Testis (tissue), 2 donors: Measurements from ENCODE around the gene PRAMEF4.

Source experiments
- POLR2A ChIP-seq: fragments of 450-650 bp; IDR thresholded peaks from one replicate; pipeline ENCODE4 v1.6.1; 2017; ENCODE audit warnings: antibody characterized with exemption, mild to moderate bottlenecking, moderate library complexity
- TF ChIP-seq, protein P1 (sequence below), 3 experiments: fragments of 450-650 bp in 2 of 3; fragments of 200-600 bp in 1 of 3; sonication (generic) in 1 of 3; IDR thresholded peaks; one replicate each; pipeline ENCODE4 v1.5.1; 2016 to 2019; ENCODE audit warnings: antibody characterized with exemption in 3 of 3, mild to moderate bottlenecking in 2 of 3, moderate library complexity in 1 of 3

DNA sequence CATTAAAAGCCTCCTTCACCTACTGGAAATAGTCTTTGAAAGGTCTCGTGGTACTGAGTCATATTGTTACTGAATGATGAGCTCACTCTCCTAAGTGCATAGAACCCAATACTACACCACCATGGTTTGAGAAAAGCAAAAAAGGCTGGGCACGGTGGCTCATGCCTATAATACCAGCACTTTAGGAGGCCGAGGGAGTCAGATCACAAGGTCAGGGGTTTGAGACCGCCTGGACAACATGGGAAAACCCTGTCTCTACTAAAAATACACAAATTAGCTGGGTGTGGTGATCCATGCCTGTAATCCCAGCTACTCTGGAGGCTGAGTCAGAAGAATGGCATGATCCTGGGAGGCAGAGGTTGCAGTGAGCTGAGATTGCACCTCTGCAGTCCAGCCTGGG is 34.2 kb downstream of the PRAMEF4 start:
- TF ChIP-seq, protein P1, sequence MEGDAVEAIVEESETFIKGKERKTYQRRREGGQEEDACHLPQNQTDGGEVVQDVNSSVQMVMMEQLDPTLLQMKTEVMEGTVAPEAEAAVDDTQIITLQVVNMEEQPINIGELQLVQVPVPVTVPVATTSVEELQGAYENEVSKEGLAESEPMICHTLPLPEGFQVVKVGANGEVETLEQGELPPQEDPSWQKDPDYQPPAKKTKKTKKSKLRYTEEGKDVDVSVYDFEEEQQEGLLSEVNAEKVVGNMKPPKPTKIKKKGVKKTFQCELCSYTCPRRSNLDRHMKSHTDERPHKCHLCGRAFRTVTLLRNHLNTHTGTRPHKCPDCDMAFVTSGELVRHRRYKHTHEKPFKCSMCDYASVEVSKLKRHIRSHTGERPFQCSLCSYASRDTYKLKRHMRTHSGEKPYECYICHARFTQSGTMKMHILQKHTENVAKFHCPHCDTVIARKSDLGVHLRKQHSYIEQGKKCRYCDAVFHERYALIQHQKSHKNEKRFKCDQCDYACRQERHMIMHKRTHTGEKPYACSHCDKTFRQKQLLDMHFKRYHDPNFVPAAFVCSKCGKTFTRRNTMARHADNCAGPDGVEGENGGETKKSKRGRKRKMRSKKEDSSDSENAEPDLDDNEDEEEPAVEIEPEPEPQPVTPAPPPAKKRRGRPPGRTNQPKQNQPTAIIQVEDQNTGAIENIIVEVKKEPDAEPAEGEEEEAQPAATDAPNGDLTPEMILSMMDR (IDR thresholded peaks at IDR 0.05): no peak
- no peak for TF ChIP-seq POLR2A
